ENCODE results near the gene FLYWCH1.
A peak's percentile ranks its signal among the peaks of the same experiment; 100 is the strongest.

Gene FLYWCH1

GRCh38 chr16:2987286-2987685 lies 75.6 kb downstream of the FLYWCH1 start:
- no peak for DNase-seq

- no peak for DNase-seq
Measured at GRCh38 chr16:2987833-2988232, 76.1 kb downstream of the FLYWCH1 start.

GRCh38 chr16:2988590-2989099 lies 76.9 kb downstream of the FLYWCH1 start:
- no peak for DNase-seq

GRCh38 chr16:2990891-2991290 lies 79.2 kb downstream of the FLYWCH1 start:
- DNase-seq, result peak; percentile 15

DNA sequence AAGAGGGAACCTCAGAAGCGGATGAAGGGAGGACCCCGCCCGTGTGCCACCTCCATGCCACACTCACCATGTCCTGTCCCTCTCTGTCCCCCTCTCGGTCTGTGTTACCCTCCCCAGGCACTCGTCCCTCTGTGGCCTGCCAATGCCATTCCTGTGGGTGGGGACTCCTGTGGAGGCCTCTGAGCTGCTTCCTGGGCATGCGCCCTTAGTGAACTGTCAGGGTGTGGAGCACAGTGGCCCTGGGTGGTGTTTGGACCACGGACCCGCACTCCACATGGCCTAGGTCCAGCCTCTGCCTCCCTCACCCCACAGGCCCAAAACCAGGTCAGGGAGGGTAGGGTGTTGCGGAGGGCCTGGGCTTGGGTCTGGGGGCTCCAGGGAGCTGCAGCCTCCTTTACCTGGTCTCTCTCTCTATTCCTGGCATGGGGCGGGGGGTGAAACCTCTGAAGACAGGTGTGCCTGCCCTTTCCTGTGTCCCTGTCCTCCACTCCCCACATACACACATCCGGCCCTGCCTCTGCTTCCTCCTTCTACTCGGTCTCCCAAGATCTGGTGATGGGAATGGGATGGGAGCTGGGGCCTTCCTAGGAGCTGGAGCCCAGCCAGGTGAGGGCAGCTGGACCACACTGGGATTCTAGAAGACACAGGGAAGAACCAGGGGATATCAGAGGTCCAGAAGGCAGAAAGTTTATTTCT lies 80.0 kb downstream of the FLYWCH1 start:
- DNase-seq, result no peak

DNA sequence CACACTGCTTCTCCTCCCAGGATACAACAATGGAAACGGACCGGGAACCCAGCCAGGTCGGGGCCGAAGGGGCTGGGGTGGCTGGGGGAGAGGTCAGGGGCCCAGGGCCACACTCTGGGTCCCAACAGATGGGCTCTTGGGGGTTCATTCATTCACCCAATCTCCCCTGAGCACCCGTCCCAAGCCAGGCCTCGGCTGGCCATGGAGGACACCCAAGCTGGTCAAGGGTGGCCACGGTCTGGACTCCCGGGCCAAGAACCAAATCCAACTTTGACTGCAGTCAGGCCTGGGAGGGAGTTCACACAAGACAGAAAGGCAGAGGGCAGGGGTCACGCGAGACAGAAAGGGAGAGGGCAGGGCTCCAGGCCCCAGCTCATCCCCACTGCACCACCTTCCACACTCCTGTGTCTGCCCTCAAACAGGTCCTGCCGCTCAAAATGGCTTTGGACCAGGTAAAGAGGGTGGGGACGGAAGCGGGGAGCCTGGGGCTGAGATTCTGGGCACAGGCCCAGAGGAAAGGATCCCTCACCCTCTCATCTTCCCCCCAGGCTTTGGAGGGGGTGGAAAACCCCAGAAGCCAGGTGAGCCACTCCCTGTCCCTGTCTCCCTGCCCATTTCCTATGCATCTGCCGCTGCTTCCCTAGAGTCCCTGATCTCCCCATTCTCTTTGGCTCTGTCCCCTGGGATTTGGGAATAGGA lies 80.8 kb downstream of the FLYWCH1 start:
- no peak for DNase-seq

DNA sequence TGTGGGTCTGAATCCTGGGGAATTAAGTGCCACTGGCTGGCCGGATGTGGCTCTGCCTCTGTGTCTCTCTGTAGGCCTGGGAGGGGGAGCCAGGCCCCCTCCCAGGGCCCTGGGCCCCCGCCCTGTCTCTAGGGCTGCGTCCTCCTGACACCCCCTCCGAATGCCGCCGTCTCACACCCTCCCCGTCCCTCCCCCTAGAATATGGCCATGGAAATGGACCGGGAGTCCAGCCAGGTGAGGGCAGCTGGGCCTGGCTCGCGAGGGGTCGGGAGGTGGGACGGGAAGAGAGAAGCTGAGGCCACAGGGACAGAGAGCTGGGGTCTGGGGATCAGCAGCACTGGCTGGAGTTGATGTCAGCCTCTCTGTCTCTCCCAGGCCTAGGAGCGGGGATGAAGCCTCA lies 84.6 kb downstream of the FLYWCH1 start:
- DNase-seq, result no peak

- DNase-seq, result no peak
Measured at GRCh38 chr16:2999929-3000328, 88.2 kb downstream of the FLYWCH1 start.

- DNase-seq, result no peak
Measured at GRCh38 chr16:3000540-3000939, 88.8 kb downstream of the FLYWCH1 start.
